Measurements from ENCODE around the gene PFKFB2.

- TF ChIP-seq POLR2AphosphoS5 (IDR thresholded peaks at IDR 0.05) (no peak), POLR2A (IDR thresholded peaks at IDR 0.05) (no peak), CTCF (IDR thresholded peaks at IDR 0.05) (no peak)
Measured at GRCh38 chr1:207067185-207067584, 14.1 kb downstream of the PFKFB2 start.
